Measurements from ENCODE around the gene NDUFV1.
"Not testable (repeated sequence)": the region's sequence is repeated elsewhere in the genome, so short reads cannot be mapped to it uniquely, and the experiment has no call there.

DNA sequence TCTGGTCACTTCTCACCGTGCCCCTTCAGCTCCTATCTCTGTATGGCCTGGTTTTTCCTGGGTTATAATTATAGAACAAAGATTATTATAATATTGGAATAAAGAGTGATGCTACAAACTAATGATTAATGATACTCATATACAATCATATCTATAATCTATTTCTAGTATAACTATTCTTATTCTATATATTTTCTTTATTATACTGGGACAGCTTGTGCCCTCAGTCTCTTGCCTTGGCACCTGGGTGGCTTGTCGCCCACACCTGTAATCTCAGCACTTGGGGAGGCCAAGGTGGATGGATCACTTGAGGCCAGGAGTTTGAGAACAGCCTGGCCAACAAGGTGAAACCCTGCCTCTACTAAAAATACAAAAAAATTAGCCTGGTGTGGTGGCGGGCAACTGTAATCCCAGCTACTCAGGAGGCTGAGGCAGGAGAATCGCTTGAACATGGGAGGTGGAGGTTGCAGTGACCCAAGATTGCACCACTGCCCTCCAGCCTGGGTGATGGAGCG lies 53.0 kb downstream of the NDUFV1 start:
- TF ChIP-seq, protein P1, sequence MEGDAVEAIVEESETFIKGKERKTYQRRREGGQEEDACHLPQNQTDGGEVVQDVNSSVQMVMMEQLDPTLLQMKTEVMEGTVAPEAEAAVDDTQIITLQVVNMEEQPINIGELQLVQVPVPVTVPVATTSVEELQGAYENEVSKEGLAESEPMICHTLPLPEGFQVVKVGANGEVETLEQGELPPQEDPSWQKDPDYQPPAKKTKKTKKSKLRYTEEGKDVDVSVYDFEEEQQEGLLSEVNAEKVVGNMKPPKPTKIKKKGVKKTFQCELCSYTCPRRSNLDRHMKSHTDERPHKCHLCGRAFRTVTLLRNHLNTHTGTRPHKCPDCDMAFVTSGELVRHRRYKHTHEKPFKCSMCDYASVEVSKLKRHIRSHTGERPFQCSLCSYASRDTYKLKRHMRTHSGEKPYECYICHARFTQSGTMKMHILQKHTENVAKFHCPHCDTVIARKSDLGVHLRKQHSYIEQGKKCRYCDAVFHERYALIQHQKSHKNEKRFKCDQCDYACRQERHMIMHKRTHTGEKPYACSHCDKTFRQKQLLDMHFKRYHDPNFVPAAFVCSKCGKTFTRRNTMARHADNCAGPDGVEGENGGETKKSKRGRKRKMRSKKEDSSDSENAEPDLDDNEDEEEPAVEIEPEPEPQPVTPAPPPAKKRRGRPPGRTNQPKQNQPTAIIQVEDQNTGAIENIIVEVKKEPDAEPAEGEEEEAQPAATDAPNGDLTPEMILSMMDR (IDR thresholded peaks at IDR 0.05) = peak; percentile 61
- TF ChIP-seq EZH2 (IDR thresholded peaks at IDR 0.05; ENCODE audit: borderline replicate concordance, insufficient read depth, low read depth, low read length, poor library complexity, severe bottlenecking) = not testable (repeated sequence)
